GM12874 (cell line): ENCODE data around the gene GRPEL2.

Experiments
- CTCF ChIP-seq: IDR thresholded peaks from 2 replicates; pipeline ENCODE4 v1.5.1; 2011; ENCODE audit warnings: low read depth, mild to moderate bottlenecking, control low read depth, low read length, moderate library complexity; ENCODE audit not compliant: insufficient read depth

Gene GRPEL2

DNA sequence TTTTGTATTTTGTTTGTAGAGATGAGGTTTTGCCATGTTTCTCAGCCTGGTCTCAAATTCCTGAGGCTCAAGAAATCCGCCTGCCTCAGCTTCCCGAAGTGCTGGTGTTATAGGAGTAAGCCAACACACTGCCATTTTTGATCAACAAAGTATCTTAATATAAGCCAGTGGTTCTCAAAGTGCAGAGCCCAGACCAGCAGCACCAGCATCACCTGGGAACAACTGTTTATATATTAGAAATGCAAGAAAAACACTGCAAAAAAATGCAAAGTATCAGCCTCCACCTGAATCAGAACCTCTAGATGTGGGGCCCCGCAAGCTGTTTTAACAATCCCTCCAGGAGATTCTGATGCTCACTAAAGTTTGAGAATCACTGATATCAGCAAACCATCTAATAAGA is 27.6 kb downstream of the GRPEL2 start:
- TF ChIP-seq CTCF: no peak

DNA sequence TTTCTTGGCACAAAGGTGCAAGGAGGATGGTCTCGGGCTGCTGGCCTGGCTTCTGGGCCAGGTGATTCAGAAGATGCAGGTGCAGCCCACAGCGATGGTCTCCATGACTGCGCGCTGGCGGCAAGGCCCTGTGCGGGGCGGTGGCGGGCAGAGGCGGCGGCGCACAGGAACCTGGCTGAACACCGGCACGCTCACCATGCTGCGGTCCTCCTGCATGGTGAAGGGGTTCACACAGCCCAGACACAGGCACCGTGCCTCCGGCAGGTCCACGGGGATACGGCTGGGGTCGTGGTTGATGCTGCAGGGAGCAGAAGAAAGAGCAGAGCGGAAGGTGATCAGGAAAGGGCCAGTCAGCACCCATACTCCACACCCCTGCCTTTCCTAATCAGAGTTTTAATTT is 29.0 kb downstream of the GRPEL2 start:
- no peak for TF ChIP-seq CTCF

GRCh38 chr5:149374801-149375200 is 29.5 kb downstream of the GRPEL2 start:
- no peak for TF ChIP-seq CTCF

DNA sequence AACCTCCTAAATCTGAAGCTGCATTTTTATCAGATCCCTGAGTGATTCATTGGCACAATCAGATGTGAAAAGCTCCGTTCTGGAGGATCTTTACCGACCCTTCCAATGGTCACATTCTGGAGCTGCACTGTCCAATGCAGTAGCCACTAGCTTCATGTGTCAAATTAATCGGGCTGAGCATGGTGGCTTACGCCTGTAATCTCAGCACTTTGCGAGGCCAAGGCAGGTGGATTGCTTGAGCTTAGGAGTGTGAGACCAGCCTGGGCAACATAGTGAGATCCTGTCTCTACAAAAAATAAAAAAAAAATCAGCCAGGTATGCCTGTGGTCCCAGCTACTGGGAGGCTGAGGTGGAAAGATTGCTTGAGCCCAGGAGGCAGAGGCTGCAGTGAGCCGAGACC is 30.1 kb downstream of the GRPEL2 start:
- TF ChIP-seq CTCF: no peak

GRCh38 chr5:149376104-149376503 is 30.8 kb downstream of the GRPEL2 start:
- no peak for TF ChIP-seq CTCF

GRCh38 chr5:149376711-149377447 is 31.6 kb downstream of the GRPEL2 start:
- TF ChIP-seq CTCF: no peak

GRCh38 chr5:149378241-149378820 is 33.0 kb downstream of the GRPEL2 start:
- no peak for TF ChIP-seq CTCF
